Aorta (tissue), 5 donors: ENCODE data around the gene TSPAN10. TPM values are rescaled to one million over a fixed set of nuclear protein-coding genes. Genes with fewer than 3 reads are reported as not detected.

Experiments
- ATAC-seq: fragments of 200-7000 bp; cut with Tn5 transposase; one replicate; pipeline ENCODE4 v1.9.1; 2022; ENCODE audit warnings: moderate library complexity; ENCODE audit not compliant: low FRiP score
- DNase-seq, 2 donors: peaks; one replicate each; pipeline ENCODE4 v3.0.0-alpha.2; 2020
- H3K27ac ChIP-seq, 2 donors: one replicate each; pipeline ENCODE4 v1.5.1; 2013; ENCODE audit warnings: low read length in 2 of 2, mild to moderate bottlenecking in 2 of 2, moderate library complexity in 2 of 2, control low read depth in 1 of 2, inconsistent platforms in 1 of 2, low read depth in 1 of 2
- H3K27me3 ChIP-seq, 2 donors: one replicate each; pipeline ENCODE4 v1.6.1; 2013; ENCODE audit warnings: control low read depth in 1 of 2, low read length in 1 of 2, mild to moderate bottlenecking in 1 of 2, moderate library complexity in 1 of 2; ENCODE audit not compliant: insufficient read depth in 2 of 2, control insufficient read depth in 1 of 2
- H3K36me3 ChIP-seq, 2 donors: one replicate each; pipeline ENCODE4 v1.6.1; 2013; ENCODE audit warnings: control low read depth in 1 of 2, low read length in 1 of 2, mild to moderate bottlenecking in 1 of 2; ENCODE audit not compliant: insufficient read depth in 2 of 2, control insufficient read depth in 1 of 2
- H3K4me1 ChIP-seq, 2 donors: one replicate each; pipeline ENCODE4 v1.6.1; 2013; ENCODE audit warnings: low read length in 2 of 2, control low read depth in 1 of 2, mild to moderate bottlenecking in 1 of 2, moderate library complexity in 1 of 2; ENCODE audit not compliant: insufficient read depth in 2 of 2, control insufficient read depth in 1 of 2
- H3K4me3 ChIP-seq, 2 donors: one replicate each; pipeline ENCODE4 v1.5.1; 2013; ENCODE audit warnings: low read length in 2 of 2, control low read depth in 1 of 2, mild to moderate bottlenecking in 1 of 2
- H3K9me3 ChIP-seq: one replicate; pipeline ENCODE4 v1.6.1; 2013; ENCODE audit warnings: mild to moderate bottlenecking, low read length; ENCODE audit not compliant: control insufficient read depth
- WGBS, 2 donors: extraction: QIAGEN DNeasy Blood & Tissue Kit; methylation state at CpG; one replicate each; pipeline ENCODE4 v1.1.7; 2013; 5-methylcytosine and 5-hydroxymethylcytosine counted together
- intact Hi-C, 2 donors: fragments of 100-400 bp; cut with DNase I; formaldehyde crosslinking; loops; one replicate each; pipeline versions ENCODE4 v1.14.2 to v1.15.0; 2022
- microRNA-seq, 2 donors: library from miRNA; unstranded; fragments of <30 nt; microRNA quantifications; one replicate each; pipeline ENCODE4 v1.2.0, GENCODE V29; 2020
- polyA plus RNA-seq, 2 donors: library from polyadenylated mRNA; stranded (reverse); fragments of 200-250 nt; gene quantifications; one replicate each; pipeline ENCODE4 v1.2.3, GENCODE V29; 2013
- total RNA-seq, 2 donors: library from RNA; stranded (reverse); fragmentation: NEBNext Ultra II Directional; extraction: Animal tissue kit (Norgen Biotek cat#: 25700); gene quantifications; one replicate each; pipeline ENCODE4 v1.2.1, GENCODE V29; 2021
- donor health status: healthy with polysubstance abuse.
- donor health status: Bipolar disorder and iron deficiency.
- donor health status: DM: no; HTN: no; CAD: no.
- donor health status: DM: no; HTN: no; CAD: no.
- donor health status: DM: yes; HTN: yes; CAD: no.

TSPAN10 gene
- total and polyA plus RNA-seq, 4 donors, result 0.25 to 0.66 (median 0.29) TPM

DNA sequence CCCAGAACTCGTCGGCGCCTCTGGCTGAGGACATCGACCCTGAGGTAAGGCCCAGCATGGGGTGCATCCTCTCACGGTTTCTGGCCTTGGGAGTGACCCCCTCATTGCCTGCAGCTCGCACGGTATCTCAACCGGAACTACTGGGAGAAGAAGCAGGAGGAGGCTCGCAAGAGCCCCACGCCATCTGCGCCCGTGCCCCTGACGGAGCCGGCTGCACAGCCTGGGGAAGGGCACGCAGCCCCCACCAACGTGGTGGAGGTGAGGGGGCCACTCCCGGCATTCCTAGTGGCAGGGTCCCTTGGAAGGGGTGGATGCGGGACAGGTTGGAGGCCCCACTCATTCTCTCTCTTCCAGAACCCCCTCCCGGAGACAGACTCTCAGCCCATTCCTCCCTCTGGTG, 57.8 kb downstream of the TSPAN10 start:
- H3K4me1 ChIP-seq, result no peaks in the 10 kb centered on the region
- WGBS, 2 donors, result 91 to 92% methylated on average over 19 of the region's 19 CpGs
- H3K27ac ChIP-seq, result no peak overlapping the region
- peaks cover 5 to 7% of the 10 kb centered on the region in 2 donors for H3K36me3 ChIP-seq
- no peak for ATAC-seq
- no peaks in the 10 kb centered on the region for H3K27me3 ChIP-seq
- intact Hi-C loops, result no loop called here
- H3K9me3 ChIP-seq, result no peaks in the 10 kb centered on the region
- DNase-seq, result no peak
- no peak overlapping the region for H3K4me3 ChIP-seq

DNA sequence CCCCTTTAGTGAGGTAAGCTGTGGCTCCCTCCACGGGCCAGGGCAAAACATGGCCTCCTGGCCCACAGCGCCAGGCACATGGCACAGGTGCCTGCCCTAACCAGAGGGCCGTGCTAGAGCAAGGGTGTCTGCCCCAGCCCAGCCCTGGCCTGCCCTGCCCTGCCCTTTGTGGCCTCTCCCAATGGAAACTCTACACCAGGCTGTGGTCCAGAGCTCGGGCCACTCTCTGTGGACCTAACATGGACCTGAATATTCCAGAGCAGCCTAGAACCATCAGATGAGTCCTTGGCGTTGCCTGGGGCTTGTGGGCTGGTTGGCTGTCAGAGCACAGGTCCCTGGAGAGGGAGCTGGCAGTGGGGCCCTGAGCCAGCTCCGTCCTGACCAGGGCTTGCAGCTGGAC, 58.2 kb downstream of the TSPAN10 start:
- WGBS, 2 donors, result 79 to 82% methylated on average over 6 of the region's 6 CpGs
- H3K4me3 ChIP-seq, result no peak overlapping the region
- no peak overlapping the region for H3K27ac ChIP-seq
- H3K4me1 ChIP-seq, result no peaks in the 10 kb centered on the region
- peaks cover 5 to 7% of the 10 kb centered on the region in 2 donors for H3K36me3 ChIP-seq
- H3K9me3 ChIP-seq, result no peaks in the 10 kb centered on the region
- intact Hi-C loops, result no loop called here
- ATAC-seq, result no peak
- DNase-seq, result no peak
- no peaks in the 10 kb centered on the region for H3K27me3 ChIP-seq

DNA sequence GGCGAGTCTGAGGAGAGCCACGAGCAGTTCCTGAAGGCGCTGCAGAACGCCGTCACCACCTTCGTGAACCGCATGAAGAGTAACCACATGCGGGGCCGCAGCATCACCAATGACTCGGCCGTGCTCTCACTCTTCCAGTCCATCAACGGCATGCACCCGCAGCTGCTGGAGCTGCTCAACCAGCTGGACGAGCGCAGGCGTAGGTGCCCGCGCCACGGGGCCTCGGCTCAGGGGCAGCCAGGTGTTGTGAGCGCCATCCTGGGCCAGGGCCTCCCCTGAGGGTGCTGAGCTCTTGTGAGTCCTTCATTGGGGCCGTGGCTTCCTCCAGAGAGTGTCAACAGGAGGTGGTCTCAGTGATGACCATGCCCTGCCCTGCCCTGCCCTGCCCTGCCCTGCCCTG, 58.8 kb downstream of the TSPAN10 start:
- DNase-seq (no peak), ATAC-seq (peak; percentile 11)
- Histone ChIP-seq H3K27ac (no peak overlapping the region), H3K9me3 (no peaks in the 10 kb centered on the region), H3K4me3 (no peak overlapping the region), H3K27me3 (no peaks in the 10 kb centered on the region), H3K36me3 (peaks cover 5% of the 10 kb centered on the region in 2 donors), H3K4me1 (no peaks in the 10 kb centered on the region)
- intact Hi-C loops, result no loop called here
- WGBS, 2 donors, result 90 to 92% methylated on average over 22 of the region's 22 CpGs

DNA sequence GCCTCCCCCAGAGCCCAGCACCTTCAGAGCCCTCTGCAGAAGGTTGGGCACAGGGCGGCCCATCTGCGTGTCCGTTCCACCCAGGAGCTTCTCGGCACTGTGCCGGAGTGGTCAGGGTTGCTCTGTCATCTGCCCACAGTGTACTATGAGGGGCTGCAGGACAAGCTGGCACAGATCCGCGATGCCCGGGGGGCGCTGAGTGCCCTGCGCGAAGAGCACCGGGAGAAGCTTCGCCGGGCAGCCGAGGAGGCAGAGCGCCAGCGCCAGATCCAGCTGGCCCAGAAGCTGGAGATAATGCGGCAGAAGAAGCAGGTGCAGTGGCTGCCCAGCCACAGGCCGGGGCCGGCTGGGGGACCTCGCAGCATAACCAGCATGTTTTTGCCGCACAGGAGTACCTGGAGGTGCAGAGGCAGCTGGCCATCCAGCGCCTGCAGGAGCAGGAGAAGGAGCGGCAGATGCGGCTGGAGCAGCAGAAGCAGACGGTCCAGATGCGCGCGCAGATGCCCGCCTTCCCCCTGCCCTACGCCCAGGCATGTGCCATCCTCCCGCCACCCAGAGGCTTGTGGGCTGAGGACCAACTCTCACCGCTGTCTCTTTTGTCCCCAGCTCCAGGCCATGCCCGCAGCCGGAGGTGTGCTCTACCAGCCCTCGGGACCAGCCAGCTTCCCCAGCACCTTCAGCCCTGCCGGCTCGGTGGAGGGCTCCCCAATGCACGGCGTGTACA, 59.4 kb downstream of the TSPAN10 start:
- 93 to 94% methylated on average over 40 of the region's 40 CpGs for WGBS, 2 donors

DNA sequence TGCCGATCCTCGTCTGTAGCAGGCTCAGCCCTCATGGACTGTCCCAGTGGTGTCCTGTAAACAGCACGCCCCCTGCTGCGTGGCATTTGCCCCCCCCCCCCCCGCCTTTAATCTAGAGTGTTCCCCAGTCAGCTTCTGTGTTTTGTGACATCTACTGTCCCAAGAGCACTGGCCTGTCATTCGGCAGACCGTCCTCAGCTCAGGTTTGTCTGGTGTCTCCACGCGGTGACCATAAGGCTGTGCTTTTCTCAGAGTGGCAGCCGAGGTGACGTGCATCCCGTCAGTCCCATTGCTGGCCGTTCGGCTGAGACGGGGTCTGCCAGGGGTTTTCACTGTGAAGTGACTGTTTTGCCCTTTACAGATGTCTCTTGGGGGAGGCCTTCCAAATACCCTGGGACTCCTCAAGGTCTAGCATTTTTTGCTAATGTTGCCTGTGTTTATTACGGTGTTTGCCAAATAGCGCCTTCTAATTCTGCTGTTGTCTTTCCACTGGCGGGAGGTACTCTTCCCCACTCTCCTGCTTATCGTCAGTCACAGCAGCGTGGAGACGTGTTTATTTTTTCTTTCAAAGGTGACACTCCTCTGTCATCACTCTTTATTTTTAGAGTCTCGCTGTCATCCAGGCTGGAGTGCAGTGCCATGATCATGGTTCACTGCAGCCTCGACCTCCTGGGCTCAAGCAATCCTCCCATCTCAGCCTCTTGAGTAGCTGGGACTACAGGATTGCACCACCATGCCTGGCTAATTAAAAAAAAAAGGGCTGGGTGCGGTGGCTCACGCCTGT, 60.5 kb downstream of the TSPAN10 start:
- ATAC-seq, result no peak
- Histone ChIP-seq H3K4me3 (no peak overlapping the region), H3K27me3 (no peaks in the 10 kb centered on the region), H3K27ac (no peak overlapping the region), H3K4me1 (no peaks in the 10 kb centered on the region), H3K9me3 (no peaks in the 10 kb centered on the region), H3K36me3 (peaks cover 5% of the 10 kb centered on the region in 2 donors)
- intact Hi-C loops, result no loop called here
- WGBS, 2 donors, result 79 to 80% methylated on average over 25 of the region's 25 CpGs
- no peak for DNase-seq

More for the DNA sequence above, 59.4 kb downstream of the TSPAN10 start:
- H3K27me3 ChIP-seq, result no peaks in the 10 kb centered on the region
- H3K4me3 ChIP-seq, result no peak overlapping the region
- no peaks in the 10 kb centered on the region for H3K4me1 ChIP-seq
- H3K36me3 ChIP-seq, result peaks cover 5% of the 10 kb centered on the region in 2 donors
- ATAC-seq, result no peak
- no peak for DNase-seq
- no peaks in the 10 kb centered on the region for H3K9me3 ChIP-seq
- no peak overlapping the region for H3K27ac ChIP-seq
- intact Hi-C loops, result no loop called here

Small RNAs within 50 kb of the gene (microRNA-seq; reads per million reads assigned to microRNA genes)
- 0.99 to 1.2 reads per million in 2 donors for gene MIR6786

Other genes with a start within 250 kb of the TSPAN10 start
- gene BAHCC1, start 241.7 kb upstream of the TSPAN10 start, total RNA-seq, result 10 to 100 TPM; 22.8 to 49.3 TPM
- 10 to 100 TPM in 1 of 2 donors, 1 to 10 TPM in 1; 3.9 to 16.8 TPM for gene BAHCC1, start 241.7 kb upstream of the TSPAN10 start, polyA plus RNA-seq
- gene ACTG1, start 124.4 kb upstream of the TSPAN10 start, total RNA-seq, result 1,000 to 10,000 TPM; 2,309 to 2,547 TPM
- gene ACTG1, start 124.4 kb upstream of the TSPAN10 start, polyA plus RNA-seq, result 1,000 to 10,000 TPM; 1,438 to 2,310 TPM
- 1 to 10 TPM; 3.0 to 3.1 TPM for gene FSCN2, start 108.8 kb upstream of the TSPAN10 start, total RNA-seq
- gene FSCN2, start 108.8 kb upstream of the TSPAN10 start, polyA plus RNA-seq, result 1 to 10 TPM; 1.0 to 1.3 TPM
- 10 to 100 TPM; 20.9 to 32.2 TPM for gene FAAP100, start 84.8 kb upstream of the TSPAN10 start, total RNA-seq
- gene FAAP100, start 84.8 kb upstream of the TSPAN10 start, polyA plus RNA-seq, result 10 to 100 TPM in 1 of 2 donors, 1 to 10 TPM in 1; 8.8 to 48.4 TPM
- gene NPLOC4, start 84 bp upstream of the TSPAN10 start, total RNA-seq, result 10 to 100 TPM; 74.4 to 94.3 TPM
- gene NPLOC4, start 84 bp upstream of the TSPAN10 start, polyA plus RNA-seq, result 10 to 100 TPM; 26.7 to 66.8 TPM
- gene PDE6G, start 19.3 kb downstream of the TSPAN10 start, total RNA-seq, result under 1 TPM in 1 of 2 donors, not detected in 1; 0.58 TPM
- under 1 TPM in 1 of 2 donors, not detected in 1; 0.43 TPM for gene PDE6G, start 19.3 kb downstream of the TSPAN10 start, polyA plus RNA-seq
- gene OXLD1, start 29.4 kb downstream of the TSPAN10 start, total RNA-seq, result 10 to 100 TPM; 14.0 to 20.0 TPM
- gene OXLD1, start 29.4 kb downstream of the TSPAN10 start, polyA plus RNA-seq, result 10 to 100 TPM; 24.8 to 59.3 TPM
- 10 to 100 TPM; 13.0 to 13.4 TPM for gene CCDC137, start 29.5 kb downstream of the TSPAN10 start, total RNA-seq
- gene CCDC137, start 29.5 kb downstream of the TSPAN10 start, polyA plus RNA-seq, result 10 to 100 TPM in 1 of 2 donors, 1 to 10 TPM in 1; 7.9 to 13.7 TPM
- 10 to 100 TPM; 20.5 to 29.7 TPM for gene ARL16, start 46.6 kb downstream of the TSPAN10 start, total RNA-seq
- gene ARL16, start 46.6 kb downstream of the TSPAN10 start, polyA plus RNA-seq, result 10 to 100 TPM; 38.4 to 87.4 TPM
- gene HGS, start 46.8 kb downstream of the TSPAN10 start, total RNA-seq, result 10 to 100 TPM; 88.1 to 88.7 TPM
- 100 to 1,000 TPM in 1 of 2 donors, 10 to 100 TPM in 1; 49.1 to 277 TPM for gene HGS, start 46.8 kb downstream of the TSPAN10 start, polyA plus RNA-seq
- 10 to 100 TPM; 21.1 to 27.1 TPM for gene MRPL12, start 66.2 kb downstream of the TSPAN10 start, total RNA-seq
- 10 to 100 TPM; 40.1 to 57.7 TPM for gene MRPL12, start 66.2 kb downstream of the TSPAN10 start, polyA plus RNA-seq
- gene SLC25A10, start 75.1 kb downstream of the TSPAN10 start, total RNA-seq, result 1 to 10 TPM; 2.1 to 3.0 TPM
- gene SLC25A10, start 75.1 kb downstream of the TSPAN10 start, polyA plus RNA-seq, result 1 to 10 TPM; 2.9 to 6.4 TPM
- under 1 TPM; 0.39 to 0.63 TPM for gene GCGR, start 167.0 kb downstream of the TSPAN10 start, total RNA-seq
- not detected for gene GCGR, start 167.0 kb downstream of the TSPAN10 start, polyA plus RNA-seq
- 100 to 1,000 TPM in 1 of 2 donors, 10 to 100 TPM in 1; 93.5 to 105 TPM for gene MCRIP1, start 196.1 kb downstream of the TSPAN10 start, total RNA-seq
- gene MCRIP1, start 196.1 kb downstream of the TSPAN10 start, polyA plus RNA-seq, result 100 to 1,000 TPM; 158 to 310 TPM
- gene PPP1R27, start 197.9 kb downstream of the TSPAN10 start, total RNA-seq, result not detected
- under 1 TPM in 1 of 2 donors, not detected in 1; 0.41 TPM for gene PPP1R27, start 197.9 kb downstream of the TSPAN10 start, polyA plus RNA-seq
- 100 to 1,000 TPM; 407 to 436 TPM for gene P4HB, start 223.3 kb downstream of the TSPAN10 start, total RNA-seq
- gene P4HB, start 223.3 kb downstream of the TSPAN10 start, polyA plus RNA-seq, result 100 to 1,000 TPM; 275 to 537 TPM
- gene ARHGDIA, start 234.1 kb downstream of the TSPAN10 start, total RNA-seq, result 100 to 1,000 TPM; 303 to 422 TPM
- 100 to 1,000 TPM; 163 to 310 TPM for gene ARHGDIA, start 234.1 kb downstream of the TSPAN10 start, polyA plus RNA-seq